Sigmoid colon (tissue), 3 donors: Measurements from ENCODE around the gene NEB.

ENCODE experiments used
- POLR2A ChIP-seq, 2 donors: fragments of 450-650 bp; IDR thresholded peaks; one replicate each; pipeline ENCODE4 v1.6.1; 2016; ENCODE audit warnings: antibody characterized with exemption in 2 of 2, mild to moderate bottlenecking in 2 of 2, moderate library complexity in 2 of 2
- TF ChIP-seq, protein P1 (sequence below), 4 experiments: fragments of 450-650 bp in 3 of 4; fragments of 200-600 bp in 1 of 4; IDR thresholded peaks; one replicate each; pipeline ENCODE4 v1.5.1; 2016 to 2019; ENCODE audit warnings: antibody characterized with exemption in 4 of 4, mild to moderate bottlenecking in 3 of 4, moderate library complexity in 2 of 4

DNA sequence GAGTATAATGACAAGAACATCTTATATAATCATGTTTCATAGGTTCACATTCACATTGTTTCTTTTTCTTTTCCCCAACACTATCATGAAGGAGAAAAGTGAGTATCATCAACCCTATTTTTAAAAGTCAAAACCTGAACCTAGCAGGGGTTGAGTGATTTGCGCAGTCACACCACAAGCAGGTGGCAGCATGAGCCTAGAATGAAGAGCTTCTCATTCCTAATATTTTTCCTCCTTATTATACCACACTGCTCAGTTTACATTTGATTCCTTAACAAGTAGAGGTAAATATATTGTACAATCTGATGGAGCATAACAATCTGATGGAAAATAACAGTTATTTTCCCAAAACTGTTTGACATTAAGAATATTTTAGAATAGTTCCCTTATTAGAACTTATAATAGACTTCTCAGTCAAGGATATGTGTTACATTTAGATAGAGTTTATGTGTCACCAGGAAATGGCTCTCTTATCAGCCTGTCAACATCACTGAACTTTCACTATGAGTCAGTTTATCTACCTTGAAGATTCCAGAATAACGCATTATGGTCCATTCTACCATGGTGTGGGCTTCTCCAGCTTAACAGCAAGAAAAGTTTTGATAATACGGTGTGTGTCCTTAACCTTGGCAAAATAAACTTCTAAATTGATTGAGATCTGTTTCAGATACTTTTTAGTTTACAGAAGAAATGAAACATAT, 119.5 kb downstream of the NEB start:
- TF ChIP-seq, protein P1, sequence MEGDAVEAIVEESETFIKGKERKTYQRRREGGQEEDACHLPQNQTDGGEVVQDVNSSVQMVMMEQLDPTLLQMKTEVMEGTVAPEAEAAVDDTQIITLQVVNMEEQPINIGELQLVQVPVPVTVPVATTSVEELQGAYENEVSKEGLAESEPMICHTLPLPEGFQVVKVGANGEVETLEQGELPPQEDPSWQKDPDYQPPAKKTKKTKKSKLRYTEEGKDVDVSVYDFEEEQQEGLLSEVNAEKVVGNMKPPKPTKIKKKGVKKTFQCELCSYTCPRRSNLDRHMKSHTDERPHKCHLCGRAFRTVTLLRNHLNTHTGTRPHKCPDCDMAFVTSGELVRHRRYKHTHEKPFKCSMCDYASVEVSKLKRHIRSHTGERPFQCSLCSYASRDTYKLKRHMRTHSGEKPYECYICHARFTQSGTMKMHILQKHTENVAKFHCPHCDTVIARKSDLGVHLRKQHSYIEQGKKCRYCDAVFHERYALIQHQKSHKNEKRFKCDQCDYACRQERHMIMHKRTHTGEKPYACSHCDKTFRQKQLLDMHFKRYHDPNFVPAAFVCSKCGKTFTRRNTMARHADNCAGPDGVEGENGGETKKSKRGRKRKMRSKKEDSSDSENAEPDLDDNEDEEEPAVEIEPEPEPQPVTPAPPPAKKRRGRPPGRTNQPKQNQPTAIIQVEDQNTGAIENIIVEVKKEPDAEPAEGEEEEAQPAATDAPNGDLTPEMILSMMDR (IDR thresholded peaks at IDR 0.05), result no peak
- no peak for TF ChIP-seq POLR2A (IDR thresholded peaks at IDR 0.05)
